ENCODE measurements around the gene TMEM186. TPM values are rescaled to one million over a fixed set of nuclear protein-coding genes. Genes with fewer than 3 reads are reported as not detected.
"Not testable (repeated sequence)": the region's sequence is repeated elsewhere in the genome, so short reads cannot be mapped to it uniquely, and the experiment has no call there.

Gene TMEM186
- total RNA-seq, 1 experiment from 2014 or later, result 6.3 TPM

- no peak for DNase-seq (ENCODE audit: low spot score)
Observed at GRCh38 chr16:8812162-8812843, 14.9 kb upstream of the TMEM186 start.

DNA sequence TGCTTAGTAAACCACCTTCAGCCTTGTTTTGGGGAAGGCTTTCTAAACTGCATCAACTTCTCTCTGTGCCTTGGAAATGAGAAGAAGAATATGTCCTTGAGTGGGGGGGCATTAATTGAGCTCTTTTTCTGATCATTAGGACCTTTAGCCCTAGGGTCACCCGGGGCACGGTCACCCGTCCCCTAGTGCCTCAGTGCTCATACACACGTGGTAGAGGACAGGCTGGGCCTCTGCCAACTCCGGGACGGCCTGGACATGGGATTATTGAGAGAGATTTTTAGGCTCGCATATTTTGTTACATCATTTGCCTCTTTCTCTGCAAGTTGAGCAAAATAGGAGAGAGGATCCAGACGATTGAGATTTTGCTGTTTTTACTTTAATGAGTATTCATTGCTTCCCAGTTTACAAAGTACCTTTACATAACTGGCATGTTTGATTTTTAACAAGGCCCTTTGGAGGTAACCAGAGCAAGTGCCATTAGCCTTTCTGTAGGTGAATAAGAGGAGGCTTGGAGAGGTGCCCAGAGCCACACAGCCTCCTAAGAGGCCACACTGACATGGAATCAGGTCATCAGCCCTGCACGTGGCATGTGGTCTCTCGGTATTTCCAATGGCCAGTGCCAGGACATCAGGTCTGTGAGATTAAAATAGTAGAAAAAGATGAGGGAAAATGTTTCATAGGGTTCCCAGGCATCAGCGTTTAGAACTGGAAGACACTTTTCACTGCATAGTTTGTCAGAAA lies 11.3 kb upstream of the TMEM186 start:
- DNase-seq (ENCODE audit: low spot score), result no peak

GRCh38 chr16:8808009-8808408 lies 10.6 kb upstream of the TMEM186 start:
- DNase-seq (ENCODE audit: low spot score), result no peak

DNA sequence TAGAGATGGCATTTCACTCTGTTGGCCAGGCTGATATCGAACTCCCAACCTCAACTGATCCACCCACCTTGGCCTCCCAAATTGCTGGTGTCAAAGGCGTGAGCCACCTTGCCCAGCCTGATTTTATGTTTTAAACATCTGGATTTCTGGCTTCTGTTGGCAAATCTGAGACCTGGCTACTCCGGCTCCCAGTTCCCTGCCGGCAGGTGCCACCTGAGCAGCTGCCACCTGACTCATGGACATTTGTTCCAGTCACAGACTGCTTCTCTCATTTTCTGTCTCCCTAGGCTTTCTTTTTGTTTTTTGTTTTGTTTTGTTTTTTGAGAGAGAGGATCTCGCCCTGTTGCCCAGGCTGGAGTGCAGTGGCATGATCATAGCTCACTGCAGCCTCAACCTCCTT lies 9.8 kb upstream of the TMEM186 start:
- no peak for DNase-seq (ENCODE audit: low spot score)

DNA sequence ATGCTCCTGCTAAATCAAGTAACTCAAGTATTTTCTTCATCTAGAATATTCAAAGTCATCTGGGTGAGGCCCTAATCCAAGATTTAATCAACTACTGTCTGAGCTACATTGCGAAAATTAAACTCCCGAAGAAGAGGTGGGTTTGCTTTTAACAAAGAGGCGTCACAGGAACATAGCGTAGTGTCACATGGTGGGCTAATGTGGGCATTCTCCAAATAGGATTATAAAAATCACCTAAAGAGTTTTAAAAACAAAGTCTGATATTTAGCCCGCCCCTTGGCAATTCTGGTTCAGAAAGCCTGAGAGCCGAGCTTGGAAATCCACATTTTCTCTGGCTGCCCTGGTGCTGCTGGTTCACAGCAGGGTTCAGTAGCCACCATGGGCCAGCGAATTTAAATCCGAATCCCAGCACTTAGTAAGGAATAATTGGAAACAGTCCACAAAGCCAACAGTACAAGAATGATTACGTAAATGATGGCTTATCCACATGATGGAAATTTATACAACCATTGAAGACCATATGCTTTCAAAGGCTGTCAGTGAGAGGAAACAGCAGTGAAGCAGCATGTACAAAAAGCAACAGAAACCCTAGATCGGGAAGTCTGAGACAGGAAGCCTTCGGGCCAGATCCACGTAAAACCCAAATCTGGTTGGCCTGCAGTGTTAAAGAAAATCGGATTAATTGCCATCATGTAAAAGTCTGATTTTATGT lies 9.0 kb upstream of the TMEM186 start:
- no peak for DNase-seq (ENCODE audit: low spot score)

DNA sequence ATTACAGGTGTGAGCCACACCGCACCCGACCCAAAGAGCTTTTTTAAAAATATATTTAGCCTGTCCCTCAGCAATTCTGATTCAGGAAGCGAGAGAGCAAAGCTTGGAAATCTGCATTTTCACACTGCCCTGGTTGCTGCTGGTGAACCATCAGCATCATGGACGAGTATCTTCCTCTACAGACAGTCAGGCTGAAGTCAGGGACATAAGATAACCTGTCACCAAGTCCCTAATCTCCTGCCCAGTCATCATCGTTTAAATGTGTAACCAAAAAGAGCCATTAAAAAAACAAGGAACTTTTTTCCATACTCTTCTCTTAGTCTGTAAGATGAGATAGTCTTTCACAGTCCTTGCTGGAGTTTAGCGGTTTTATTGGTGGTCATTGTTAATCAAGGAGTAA lies 6.9 kb upstream of the TMEM186 start:
- DNase-seq (ENCODE audit: low spot score), result no peak

GRCh38 chr16:8803733-8804132 lies 6.3 kb upstream of the TMEM186 start:
- not testable (repeated sequence) for DNase-seq (ENCODE audit: low spot score)

GRCh38 chr16:8801701-8802100 lies 4.3 kb upstream of the TMEM186 start:
- DNase-seq (ENCODE audit: low spot score), result no peak

- DNase-seq (ENCODE audit: low spot score), result no peak
Observed at GRCh38 chr16:8798535-8799157, 1.2 kb upstream of the TMEM186 start.

- DNase-seq (ENCODE audit: low spot score), result no peak
Observed at GRCh38 chr16:8798174-8798527, 712 bp upstream of the TMEM186 start.

DNA sequence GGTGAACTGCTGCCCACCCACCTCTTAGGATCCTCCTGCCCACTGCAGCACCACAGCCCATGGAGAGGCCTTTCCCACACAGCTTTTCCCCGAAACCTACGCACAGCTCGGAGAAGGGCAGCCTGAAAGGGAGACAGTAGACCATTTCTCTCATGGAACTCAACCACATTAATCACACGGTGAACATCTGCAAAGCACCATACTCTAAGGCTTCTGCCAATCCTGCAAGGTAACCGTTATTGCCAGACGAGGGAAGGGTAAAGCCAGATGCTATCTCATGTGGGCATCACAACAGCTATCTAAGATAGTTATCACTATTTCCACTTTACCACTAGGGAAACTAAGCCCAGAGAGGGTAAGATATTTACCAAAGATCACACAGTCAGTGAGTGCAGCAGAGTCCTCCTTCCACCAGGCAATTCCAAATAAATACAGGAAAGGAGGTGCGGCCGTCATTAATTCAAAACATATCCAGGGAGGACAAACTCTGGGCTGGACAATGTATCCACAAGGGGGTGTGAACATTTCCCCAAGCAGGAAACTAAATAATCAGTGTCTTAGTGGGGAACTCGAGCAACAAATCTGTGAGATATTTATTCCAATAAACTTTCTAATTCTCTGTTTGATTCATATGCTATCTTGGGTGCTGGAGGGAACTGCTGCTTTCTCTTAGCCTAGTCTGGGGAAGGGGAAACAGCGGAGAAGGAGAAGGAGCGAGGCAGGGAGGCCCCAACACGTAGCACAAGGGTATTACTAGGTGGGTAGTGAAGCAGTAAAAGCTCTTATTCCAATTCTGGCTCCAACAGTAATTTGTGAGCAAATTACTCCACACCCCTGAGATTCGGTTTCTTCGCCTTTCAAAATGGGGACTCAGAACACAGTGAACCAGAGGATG lies 723 bp downstream of the TMEM186 start:
- DNase-seq (ENCODE audit: low spot score), result no peak

DNA sequence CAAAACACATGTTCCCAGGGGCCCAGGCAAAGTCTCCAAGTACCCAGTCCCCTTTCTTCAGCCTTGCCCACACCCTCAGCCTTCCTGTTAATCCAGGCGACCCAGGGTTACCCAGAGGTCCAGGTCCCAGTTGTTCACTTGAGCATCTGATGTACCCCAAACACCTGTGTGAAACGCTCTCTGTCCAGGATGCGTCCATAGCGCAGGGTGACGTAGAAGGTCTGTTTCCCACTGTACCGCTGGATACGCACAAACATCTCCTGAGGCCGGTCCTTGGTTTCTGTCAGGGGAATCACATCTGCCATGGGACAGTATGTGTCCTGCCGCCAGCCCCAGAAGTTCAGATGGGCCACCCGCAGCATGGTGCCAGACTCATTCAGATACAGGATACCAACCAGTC lies 1.6 kb downstream of the TMEM186 start:
- DNase-seq (ENCODE audit: low spot score), result no peak

- no peak for DNase-seq (ENCODE audit: low spot score)
Observed at GRCh38 chr16:8795091-8795490, 2.3 kb downstream of the TMEM186 start.

- DNase-seq (ENCODE audit: low spot score), result no peak
Observed at GRCh38 chr16:8788578-8789172, 8.8 kb downstream of the TMEM186 start.

DNA sequence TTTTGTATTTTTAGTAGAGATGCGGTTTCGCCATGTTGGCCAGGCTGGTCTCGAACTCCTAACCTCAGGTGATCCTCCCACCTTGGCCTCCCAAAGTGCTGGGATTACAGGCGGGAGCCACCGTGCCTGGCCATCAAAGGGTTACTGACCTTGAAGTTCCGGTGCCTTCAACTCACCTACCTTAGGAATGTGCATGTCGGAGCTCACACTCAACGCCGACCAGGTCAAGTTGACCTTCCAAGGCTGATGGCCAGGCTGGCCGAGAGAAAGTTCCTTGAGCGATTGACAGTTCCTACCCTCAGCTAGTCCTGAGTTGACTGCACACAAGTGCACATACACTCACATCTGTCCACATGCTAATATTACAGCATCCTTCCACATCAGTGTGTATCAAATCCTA lies 11.1 kb downstream of the TMEM186 start:
- not testable (repeated sequence) for DNase-seq (ENCODE audit: low spot score)

DNA sequence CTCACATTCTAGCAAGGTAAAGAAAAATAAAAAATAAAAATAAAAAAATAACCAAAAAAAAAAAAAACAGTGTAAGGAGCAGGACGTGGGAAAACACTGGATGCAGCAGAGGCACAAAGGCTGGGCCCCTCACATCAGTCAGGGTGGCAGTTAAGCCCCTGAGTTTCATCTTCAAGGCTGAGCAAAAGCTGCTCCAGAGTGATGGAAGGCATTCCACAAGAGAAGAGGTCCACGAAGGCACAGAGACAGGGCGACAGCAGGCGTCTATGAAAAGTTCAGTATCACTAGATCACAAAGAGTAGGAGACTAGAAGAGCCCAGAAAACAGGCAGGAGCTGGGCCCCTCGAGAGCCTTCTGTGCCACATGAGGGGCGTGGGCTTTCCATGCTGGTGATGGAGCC lies 12.0 kb downstream of the TMEM186 start:
- DNase-seq (ENCODE audit: low spot score), result no peak

- no peak for DNase-seq (ENCODE audit: low spot score)
Observed at GRCh38 chr16:8782673-8783072, 14.8 kb downstream of the TMEM186 start.

DNA sequence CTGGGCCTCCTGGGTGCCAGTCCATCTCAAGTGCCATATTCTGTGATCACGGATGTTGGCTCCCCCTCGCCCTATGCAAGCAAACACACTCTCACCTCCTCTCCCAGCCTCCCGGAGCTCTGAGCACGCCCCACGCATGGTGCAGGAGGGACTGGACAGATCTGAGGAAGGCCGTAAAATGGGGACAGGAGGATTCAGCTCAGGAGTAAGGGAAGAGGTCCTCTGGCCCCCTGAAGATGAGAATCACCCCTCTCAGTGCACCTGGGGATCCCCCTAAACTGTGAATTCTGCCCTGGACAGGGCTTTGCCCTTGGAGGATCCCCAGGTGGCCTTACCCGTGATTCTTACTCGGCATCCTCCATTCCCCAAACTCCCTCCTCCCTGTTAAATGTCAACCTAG lies 15.6 kb downstream of the TMEM186 start:
- DNase-seq (ENCODE audit: low spot score), result no peak

DNA sequence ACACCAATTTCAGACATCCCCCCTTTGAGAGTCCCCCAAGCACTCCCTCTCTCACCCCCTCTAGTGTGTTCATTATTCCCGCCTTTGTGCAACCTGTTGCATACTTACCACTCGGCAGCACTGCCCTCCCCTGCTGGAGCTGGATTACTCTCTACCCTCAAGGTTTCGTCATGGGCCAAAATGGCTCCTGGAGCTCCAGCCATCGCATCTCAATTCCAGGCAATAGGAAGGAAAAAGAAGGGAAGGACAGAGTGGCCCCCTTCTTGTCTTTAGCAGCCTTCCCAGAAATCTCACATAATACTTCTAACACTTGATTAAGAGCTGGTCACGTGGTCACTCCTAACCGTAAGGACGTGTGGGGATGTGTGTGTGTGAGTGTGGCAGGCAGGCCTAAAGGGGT lies 20.2 kb downstream of the TMEM186 start:
- no peak for DNase-seq (ENCODE audit: low spot score)

DNA sequence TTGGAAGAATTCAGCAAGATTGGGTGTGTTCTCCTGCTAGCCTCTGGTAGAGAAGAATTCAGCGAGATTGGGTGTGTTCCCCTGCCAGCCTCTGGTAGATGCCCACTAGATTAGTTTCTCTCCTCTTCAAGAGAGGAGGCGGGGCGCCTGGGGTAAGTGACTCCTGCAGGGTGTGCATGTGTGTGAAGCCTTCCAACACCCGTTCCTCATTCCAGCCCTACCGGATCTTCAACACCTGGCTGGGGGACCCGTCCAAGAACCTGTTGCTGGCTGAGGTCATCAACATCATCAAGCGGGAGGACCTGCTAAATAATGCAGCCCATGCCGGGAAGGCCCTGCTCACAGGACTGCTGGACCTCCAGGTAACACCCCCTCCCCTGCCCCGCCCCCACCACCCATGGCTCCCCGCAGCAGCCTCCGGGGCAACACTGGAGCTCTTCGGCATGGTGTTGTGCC lies 21.3 kb downstream of the TMEM186 start:
- no peak for DNase-seq (ENCODE audit: low spot score)

- no peak for DNase-seq (ENCODE audit: low spot score)
Observed at GRCh38 chr16:8775359-8775758, 22.1 kb downstream of the TMEM186 start.

Data from H4 (cell line).